Measurements from ENCODE around the gene SECISBP2. TPM values are rescaled to one million over a fixed set of nuclear protein-coding genes. Genes with fewer than 3 reads are reported as not detected.
"Not testable (repeated sequence)": the region's sequence is repeated elsewhere in the genome, so short reads cannot be mapped to it uniquely, and the experiment has no call there.

The SECISBP2 gene
- total and polyA plus RNA-seq, 9 donors = 31.2 to 87.6 (median 51.1) TPM

DNA sequence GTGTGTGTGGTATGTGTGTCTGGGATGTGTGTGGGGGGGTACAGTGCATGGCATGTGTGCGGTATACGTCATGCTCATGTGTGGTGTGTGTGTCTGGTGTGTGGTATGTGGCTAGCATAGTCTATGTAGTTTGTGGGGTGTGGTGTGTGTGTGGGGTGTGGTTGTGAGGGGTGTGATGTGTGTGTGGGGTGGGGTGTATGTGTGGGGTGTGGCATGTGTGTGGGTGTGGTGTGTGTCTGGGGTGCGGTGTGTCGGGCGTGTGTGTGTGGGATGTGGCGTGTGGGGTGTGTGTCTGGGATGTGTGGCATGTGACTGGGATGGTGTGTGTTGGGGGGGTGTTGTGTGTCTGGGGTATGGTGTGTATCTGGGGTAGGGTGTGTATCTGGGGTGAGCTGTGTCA is 52.3 kb downstream of the SECISBP2 start:
- TF ChIP-seq, protein P1, sequence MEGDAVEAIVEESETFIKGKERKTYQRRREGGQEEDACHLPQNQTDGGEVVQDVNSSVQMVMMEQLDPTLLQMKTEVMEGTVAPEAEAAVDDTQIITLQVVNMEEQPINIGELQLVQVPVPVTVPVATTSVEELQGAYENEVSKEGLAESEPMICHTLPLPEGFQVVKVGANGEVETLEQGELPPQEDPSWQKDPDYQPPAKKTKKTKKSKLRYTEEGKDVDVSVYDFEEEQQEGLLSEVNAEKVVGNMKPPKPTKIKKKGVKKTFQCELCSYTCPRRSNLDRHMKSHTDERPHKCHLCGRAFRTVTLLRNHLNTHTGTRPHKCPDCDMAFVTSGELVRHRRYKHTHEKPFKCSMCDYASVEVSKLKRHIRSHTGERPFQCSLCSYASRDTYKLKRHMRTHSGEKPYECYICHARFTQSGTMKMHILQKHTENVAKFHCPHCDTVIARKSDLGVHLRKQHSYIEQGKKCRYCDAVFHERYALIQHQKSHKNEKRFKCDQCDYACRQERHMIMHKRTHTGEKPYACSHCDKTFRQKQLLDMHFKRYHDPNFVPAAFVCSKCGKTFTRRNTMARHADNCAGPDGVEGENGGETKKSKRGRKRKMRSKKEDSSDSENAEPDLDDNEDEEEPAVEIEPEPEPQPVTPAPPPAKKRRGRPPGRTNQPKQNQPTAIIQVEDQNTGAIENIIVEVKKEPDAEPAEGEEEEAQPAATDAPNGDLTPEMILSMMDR (IDR thresholded peaks at IDR 0.05) = no peak
- no peaks in the 10 kb centered on the region for H3K27me3 ChIP-seq
- H3K4me3 ChIP-seq = no peak overlapping the region
- 84 to 93% (median 87%) methylated on average over 6 of the region's 6 CpGs for WGBS, 3 donors
- no peaks in the 10 kb centered on the region for H3K9me3 ChIP-seq
- no peaks in the 10 kb centered on the region for H3K4me1 ChIP-seq (ENCODE audit: insufficient read depth)
- DNase-seq = no peak
- no peaks in the 10 kb centered on the region for H3K36me3 ChIP-seq
- no peak overlapping the region for H3K27ac ChIP-seq
- intact Hi-C loops (cut with DNase I) = loop anchor here in 1 of 4 donors (10.0 kb wide), 1 partner anchor 46 kb away; no protein-coding TSS in a partner anchor

DNA sequence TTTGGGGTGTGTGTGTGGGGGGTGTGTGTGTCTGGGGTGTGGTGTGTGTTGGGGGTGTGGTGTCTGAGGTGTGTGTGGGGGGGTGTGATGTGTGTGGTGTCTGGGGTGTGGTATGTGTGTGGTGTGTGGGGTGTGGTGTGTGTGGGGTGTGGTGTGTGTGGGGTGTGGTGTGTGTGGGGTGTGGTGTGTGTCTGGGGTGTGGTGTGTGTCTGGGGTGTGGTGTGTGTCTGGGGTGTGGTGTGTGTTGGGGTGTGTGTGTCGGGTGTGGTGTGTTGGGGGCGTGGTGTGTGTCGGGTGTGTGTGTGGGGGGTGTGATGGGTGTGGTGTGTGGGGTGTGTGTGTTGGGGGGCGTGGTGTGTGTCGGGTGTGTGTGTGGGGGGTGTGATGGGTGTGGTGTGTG is 53.5 kb downstream of the SECISBP2 start:
- intact Hi-C loops (cut with DNase I) = loop anchor here in 1 of 4 donors (10.0 kb wide), 1 partner anchor 47 kb away; no protein-coding TSS in a partner anchor
- H3K36me3 ChIP-seq; H3K9me3 ChIP-seq; H3K4me1 ChIP-seq (ENCODE audit: insufficient read depth); H3K4me3 ChIP-seq; H3K27ac ChIP-seq; DNase-seq; H3K27me3 ChIP-seq: not testable (repeated sequence)
- 85 to 96% (median 87%) methylated on average over 3 to 5 of the region's 5 CpGs for WGBS, 3 donors

DNA sequence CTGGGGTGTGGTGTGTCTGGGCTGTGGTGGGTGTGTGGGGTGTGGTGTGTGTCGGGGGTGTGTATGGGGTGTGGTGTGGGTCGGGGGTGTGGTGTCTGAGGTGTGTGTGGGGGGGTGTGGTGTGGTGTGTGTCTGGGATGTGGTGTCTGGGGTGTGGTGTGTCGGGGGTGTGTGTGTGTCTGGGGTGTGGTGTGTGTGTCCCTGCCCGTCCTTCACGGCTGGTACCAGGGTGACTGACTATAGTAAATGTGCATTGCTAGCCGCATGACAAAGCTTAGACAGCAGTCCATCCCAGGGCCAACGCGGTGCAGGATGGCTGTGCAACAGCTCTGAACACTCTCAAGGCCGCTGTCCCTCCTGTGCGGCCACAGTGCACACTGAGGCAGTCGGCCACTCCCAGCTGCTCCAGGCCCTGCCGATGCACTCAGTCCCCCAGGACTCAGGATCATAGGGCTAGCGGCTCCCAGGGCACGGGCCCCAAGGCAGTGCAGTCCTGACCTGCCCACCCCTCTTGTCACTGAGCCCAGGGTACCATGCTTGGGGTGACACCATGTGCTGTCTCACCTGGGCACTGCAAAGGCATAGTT is 54.0 kb downstream of the SECISBP2 start:
- TF ChIP-seq EP300 (IDR thresholded peaks at IDR 0.05) (no peak), POLR2A (IDR thresholded peaks at IDR 0.05) (no peak)
- TF ChIP-seq, protein P1 (IDR thresholded peaks at IDR 0.05) = no peak
- no peak for DNase-seq
- no peak overlapping the region for H3K4me3 ChIP-seq
- WGBS, 3 donors = 75 to 84% (median 80%) methylated on average over 14 of the region's 14 CpGs
- no peaks in the 10 kb centered on the region for H3K9me3 ChIP-seq
- no peaks in the 10 kb centered on the region for H3K27me3 ChIP-seq
- H3K27ac ChIP-seq = no peak overlapping the region
- intact Hi-C loops (cut with DNase I) = loop anchor here in 1 of 4 donors (10.0 kb wide), 1 partner anchor 48 kb away; no protein-coding TSS in a partner anchor
- H3K4me1 ChIP-seq (ENCODE audit: insufficient read depth) = no peaks in the 10 kb centered on the region
- H3K36me3 ChIP-seq = no peaks in the 10 kb centered on the region

DNA sequence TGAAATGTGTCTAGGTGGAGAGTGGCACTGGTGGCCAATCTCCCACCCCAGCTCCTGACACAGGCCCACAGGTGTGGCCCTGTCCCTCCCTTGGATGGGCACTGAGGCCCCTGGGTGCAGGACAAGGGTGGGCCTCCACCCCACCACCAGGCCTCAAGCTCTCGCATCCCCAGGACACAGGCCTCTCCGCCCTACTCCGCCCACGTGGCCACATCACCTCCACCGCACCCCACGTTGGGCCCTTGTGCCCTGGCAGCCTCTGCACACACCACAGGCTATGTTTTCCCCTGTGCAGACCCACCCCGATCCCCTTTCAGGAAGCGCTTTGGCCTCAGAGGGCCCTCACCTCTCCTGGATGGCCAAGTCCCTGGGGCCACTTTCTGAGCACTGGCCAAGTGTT is 54.7 kb downstream of the SECISBP2 start:
- no peak for TF ChIP-seq EP300 (IDR thresholded peaks at IDR 0.05)
- WGBS, 3 donors = 91 to 97% (median 95%) methylated on average over 8 of the region's 8 CpGs
- H3K36me3 ChIP-seq = no peaks in the 10 kb centered on the region
- no peak overlapping the region for H3K27ac ChIP-seq
- no peak overlapping the region for H3K4me3 ChIP-seq
- intact Hi-C loops (cut with DNase I) = loop anchor here in 1 of 4 donors (10.0 kb wide), 1 partner anchor 48 kb away; no protein-coding TSS in a partner anchor
- no peak for DNase-seq
- H3K27me3 ChIP-seq = no peaks in the 10 kb centered on the region
- H3K9me3 ChIP-seq = no peaks in the 10 kb centered on the region
- no peaks in the 10 kb centered on the region for H3K4me1 ChIP-seq (ENCODE audit: insufficient read depth)

DNA sequence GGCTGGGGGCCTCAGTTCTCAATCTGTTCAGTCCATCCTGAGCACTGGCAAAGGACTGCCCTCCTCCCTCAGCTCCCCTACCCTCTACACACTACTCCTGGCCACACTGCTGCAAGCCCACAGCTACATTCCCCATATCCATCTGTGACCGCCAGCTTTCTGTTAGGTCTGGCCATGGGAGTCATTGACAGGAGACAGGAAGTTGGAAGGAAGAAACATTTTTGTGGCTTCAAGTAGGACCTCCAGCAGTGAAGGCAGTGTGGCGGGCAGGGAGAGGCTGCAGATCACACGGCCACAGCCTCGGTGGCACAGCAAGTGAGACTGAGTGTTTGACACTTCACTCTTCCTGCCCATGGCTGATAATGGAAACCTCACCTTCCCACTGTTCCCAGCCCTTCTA is 55.9 kb downstream of the SECISBP2 start:
- Histone ChIP-seq H3K36me3 (no peaks in the 10 kb centered on the region), H3K27ac (no peak overlapping the region), H3K4me3 (no peak overlapping the region), H3K4me1 (ENCODE audit: insufficient read depth) (no peaks in the 10 kb centered on the region), H3K9me3 (no peaks in the 10 kb centered on the region), H3K27me3 (no peaks in the 10 kb centered on the region)
- DNase-seq = no peak
- intact Hi-C loops (cut with DNase I) = loop anchor here in 1 of 4 donors (10.0 kb wide), 1 partner anchor 49 kb away; no protein-coding TSS in a partner anchor
- TF ChIP-seq, protein P1 (IDR thresholded peaks at IDR 0.05) = no peak
- TF ChIP-seq EP300 (IDR thresholded peaks at IDR 0.05) (no peak), POLR2A (IDR thresholded peaks at IDR 0.05) (no peak)
- WGBS, 3 donors = 78 to 88% (median 83%) methylated on average over 4 of the region's 4 CpGs

Measured in ovary (tissue), 9 donors.